Measurements from ENCODE around the gene THOP1. TPM values are rescaled to one million over a fixed set of nuclear protein-coding genes. Genes with fewer than 3 reads are reported as not detected.

Gene THOP1
- polyA plus RNA-seq, 2 of the 4 experiments (the other 2 are of a cell fraction) = 43.5 to 90.5 TPM

GRCh38 chr19:2754659-2755447 lies 30.4 kb upstream of the THOP1 start:
- FAIRE-seq (no peak), ATAC-seq (no peak), DNase-seq (ENCODE audit: low read depth in 1 of 2, low spot score in 1 of 2) (no peak)
- Histone ChIP-seq H3K27ac (no peak overlapping the region), H3K9me3 (no peaks in the 10 kb centered on the region), H3K4me1 (no peaks in the 10 kb centered on the region), H3K4me3 (no peak overlapping the region), H3K4me2 (no peak overlapping the region)
- no peak for TF ChIP-seq MYC (IDR thresholded peaks at IDR 0.05; ENCODE audit: borderline replicate concordance, low read length)
- no peak for TF ChIP-seq FOSB (CRISPR knock-in tag; IDR thresholded peaks at IDR 0.05)
- TF ChIP-seq BHLHE40 (IDR thresholded peaks at IDR 0.05; ENCODE audit: low read depth, low read length) = no peak
- ChIA-PET POLR2A (no interaction called here), CTCF (interaction anchor here (1.6 to 4.3 kb wide), 2 partner anchors 11 to 106 kb away, joined by 5 to 23 read pairs; no protein-coding TSS in a partner anchor)
- 96% methylated on average over 32 of the region's 43 CpGs for WGBS (ENCODE audit: missing lambda C conversion rate)

- H3K4me3 ChIP-seq = no peak overlapping the region
- 93% methylated on average over 15 of the region's 16 CpGs for WGBS (ENCODE audit: missing lambda C conversion rate)
- TF ChIP-seq MAFK (IDR thresholded peaks at IDR 0.05; ENCODE audit: partially characterized antibody) = no peak
- TF ChIP-seq FOXS1 (CRISPR knock-in tag; IDR thresholded peaks at IDR 0.05) = no peak
- TF ChIP-seq ZNF302 (CRISPR knock-in tag; IDR thresholded peaks at IDR 0.05) = no peak
- TF ChIP-seq ZSCAN20 (CRISPR knock-in tag; IDR thresholded peaks at IDR 0.05) = no peak
- TF ChIP-seq, protein P1, sequence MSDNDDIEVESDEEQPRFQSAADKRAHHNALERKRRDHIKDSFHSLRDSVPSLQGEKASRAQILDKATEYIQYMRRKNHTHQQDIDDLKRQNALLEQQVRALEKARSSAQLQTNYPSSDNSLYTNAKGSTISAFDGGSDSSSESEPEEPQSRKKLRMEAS (IDR thresholded peaks at IDR 0.05) = no peak
- TF ChIP-seq CHD4 (IDR thresholded peaks at IDR 0.05; ENCODE audit: borderline replicate concordance) = no peak
- TF ChIP-seq JUN (IDR thresholded peaks at IDR 0.05) = no peak
- no peak for TF ChIP-seq RCOR1 (IDR thresholded peaks at IDR 0.05; ENCODE audit: low read depth, low read length)
- no peak for TF ChIP-seq RARB (CRISPR knock-in tag; IDR thresholded peaks at IDR 0.05)
- no peak for TF ChIP-seq ZFP36 (IDR thresholded peaks at IDR 0.05; ENCODE audit: borderline replicate concordance, partially characterized antibody)
- TF ChIP-seq HOXB13 (CRISPR knock-in tag; IDR thresholded peaks at IDR 0.05; ENCODE audit: low read depth) = no peak
- FAIRE-seq (no peak), DNase-seq (ENCODE audit: low read depth in 1 of 2, low spot score in 1 of 2) (no peak), ATAC-seq (no peak)
- ChIA-PET POLR2A (no interaction called here), CTCF (interaction anchor here (1.6 to 4.3 kb wide), 3 partner anchors 10 to 107 kb away, joined by 5 to 23 read pairs (median 8); no protein-coding TSS in a partner anchor)
- H3K9me3 ChIP-seq = no peaks in the 10 kb centered on the region
- no peaks in the 10 kb centered on the region for H3K4me1 ChIP-seq
- H3K27ac ChIP-seq = no peak overlapping the region
- H3K4me2 ChIP-seq = no peak overlapping the region
Observed at GRCh38 chr19:2755448-2755705, 29.9 kb upstream of the THOP1 start.

- TF ChIP-seq CBX8 (IDR thresholded peaks at IDR 0.05) (no peak), CBX2 (IDR thresholded peaks at IDR 0.05; ENCODE audit: borderline replicate concordance, low read depth) (no peak), HOXB5 (CRISPR knock-in tag; IDR thresholded peaks at IDR 0.05) (no peak), EP300 (IDR thresholded peaks at IDR 0.05) (no peak), POLR2A (IDR thresholded peaks at IDR 0.05; ENCODE audit: low read length) (no peak), RFX5 (IDR thresholded peaks at IDR 0.05) (no peak), CHD4 (IDR thresholded peaks at IDR 0.05; ENCODE audit: borderline replicate concordance) (no peak), TFCP2L1 (CRISPR knock-in tag; IDR thresholded peaks at IDR 0.05) (no peak), BHLHE40 (IDR thresholded peaks at IDR 0.05; ENCODE audit: low read depth, low read length) (no peak), EHMT2 (IDR thresholded peaks at IDR 0.05; ENCODE audit: low read depth) (no peak), TP53 (CRISPR knock-in tag; IDR thresholded peaks at IDR 0.05) (no peak), E2F6 (IDR thresholded peaks at IDR 0.05; ENCODE audit: borderline replicate concordance, low read depth) (no peak)
- no peak overlapping the region for H3K4me2 ChIP-seq
- H3K4me1 ChIP-seq = no peaks in the 10 kb centered on the region
- ChIA-PET CTCF (interaction anchor here (1.6 to 1.9 kb wide), 2 partner anchors 10 to 108 kb away, joined by 5 to 8 read pairs; no protein-coding TSS in a partner anchor), POLR2A (no interaction called here)
- H3K4me3 ChIP-seq = no peak overlapping the region
- H3K27ac ChIP-seq = no peak overlapping the region
- ATAC-seq = no peak
- FAIRE-seq = no peak
- 90% methylated on average over 16 of the region's 16 CpGs for WGBS (ENCODE audit: missing lambda C conversion rate)
- DNase-seq (ENCODE audit: low read depth in 1 of 2, low spot score in 1 of 2) = no peak
- no peaks in the 10 kb centered on the region for H3K9me3 ChIP-seq
Observed at GRCh38 chr19:2755811-2756210, 29.5 kb upstream of the THOP1 start.

All from A549 (cell line).